Right lobe of liver (tissue), 4 donors: Measurements from ENCODE around the gene FMN1.

Experiments
- POLR2A ChIP-seq: fragments of 450-650 bp; IDR thresholded peaks from one replicate; pipeline ENCODE4 v1.6.1; 2017; ENCODE audit warnings: antibody characterized with exemption, mild to moderate bottlenecking
- TF ChIP-seq, protein P1 (sequence below), 4 donors: fragments of 200-600 bp in 3 of 4; fragments of 450-650 bp in 1 of 4; IDR thresholded peaks; one replicate each; pipeline versions ENCODE4 v1.5.1 to v1.8.0; 2016 to 2022; ENCODE audit warnings: antibody characterized with exemption in 4 of 4, mild to moderate bottlenecking in 2 of 4
- donor health status: DM: no; HTN: no; CAD: no.
- donor health status: DM: no; HTN: no; CAD: no.
- donor health status: DM: no; HTN: yes; CAD: no.

DNA sequence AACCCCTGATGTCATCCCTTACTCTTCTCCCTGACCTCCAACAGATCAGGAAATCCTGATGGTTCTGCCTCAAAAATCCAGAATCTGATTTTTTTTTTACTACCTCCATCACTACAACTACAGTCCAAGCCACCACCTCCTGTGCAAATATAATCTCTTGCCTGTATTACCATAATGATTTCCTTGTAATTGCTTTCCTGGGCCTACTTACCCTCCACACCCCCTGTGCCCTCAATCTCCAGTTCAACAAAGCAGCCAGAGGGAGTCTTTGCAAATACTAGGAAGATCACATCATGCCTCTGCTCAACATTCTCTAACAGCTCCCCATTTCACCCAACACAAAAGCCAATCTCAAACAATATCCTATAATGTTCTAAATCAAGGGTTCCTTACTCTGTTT, 159.9 kb downstream of the FMN1 start:
- no peak for TF ChIP-seq POLR2A
- TF ChIP-seq, protein P1, sequence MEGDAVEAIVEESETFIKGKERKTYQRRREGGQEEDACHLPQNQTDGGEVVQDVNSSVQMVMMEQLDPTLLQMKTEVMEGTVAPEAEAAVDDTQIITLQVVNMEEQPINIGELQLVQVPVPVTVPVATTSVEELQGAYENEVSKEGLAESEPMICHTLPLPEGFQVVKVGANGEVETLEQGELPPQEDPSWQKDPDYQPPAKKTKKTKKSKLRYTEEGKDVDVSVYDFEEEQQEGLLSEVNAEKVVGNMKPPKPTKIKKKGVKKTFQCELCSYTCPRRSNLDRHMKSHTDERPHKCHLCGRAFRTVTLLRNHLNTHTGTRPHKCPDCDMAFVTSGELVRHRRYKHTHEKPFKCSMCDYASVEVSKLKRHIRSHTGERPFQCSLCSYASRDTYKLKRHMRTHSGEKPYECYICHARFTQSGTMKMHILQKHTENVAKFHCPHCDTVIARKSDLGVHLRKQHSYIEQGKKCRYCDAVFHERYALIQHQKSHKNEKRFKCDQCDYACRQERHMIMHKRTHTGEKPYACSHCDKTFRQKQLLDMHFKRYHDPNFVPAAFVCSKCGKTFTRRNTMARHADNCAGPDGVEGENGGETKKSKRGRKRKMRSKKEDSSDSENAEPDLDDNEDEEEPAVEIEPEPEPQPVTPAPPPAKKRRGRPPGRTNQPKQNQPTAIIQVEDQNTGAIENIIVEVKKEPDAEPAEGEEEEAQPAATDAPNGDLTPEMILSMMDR (IDR thresholded peaks at IDR 0.05), result no peak
